IMR-90 (cell line): ENCODE data around the gene PAX5. TPM values are rescaled to one million over a fixed set of nuclear protein-coding genes. Genes with fewer than 3 reads are reported as not detected.

Source experiments
- ATAC-seq: fragments of 200-7000 bp; cut with Tn5 transposase; 2 replicates; pipeline ENCODE4 v1.9.1; 2020; ENCODE audit warnings: low read depth, mild to moderate bottlenecking, moderate library complexity
- BruUV-seq: library from RNA; stranded (reverse); fragments of 400-500 nt; replicated peaks from 2 replicates; lab custom pipeline; 2021; lab: Mats Ljungman, UMichigan
- CTCF ChIA-PET: fragments of 300-600 bp; formaldehyde crosslinking; extraction: SDS; loops from one replicate; lab custom pipeline; 2021; ENCODE audit warnings: antibody characterized with exemption; lab: Yijun Ruan, JAX
- POLR2A ChIA-PET: fragments of 300-600 bp; sonication (Branson Sonifier 250); formaldehyde crosslinking; loops from one replicate; lab custom pipeline; 2022; ENCODE audit warnings: antibody characterized with exemption; ENCODE audit not compliant: unreplicated experiment; lab: Charles Lee
- DNase-seq: peaks from one replicate; pipeline ENCODE4 v3.0.0; 2013
- H2AFZ ChIP-seq: replicated peaks from 2 replicates; pipeline ENCODE3; 2013; ENCODE audit warnings: low read length, mild to moderate bottlenecking; ENCODE audit not compliant: poor library complexity
- H2AK5ac ChIP-seq: 2 replicates; pipeline ENCODE4 v1.6.1; 2013; ENCODE audit warnings: low read depth, low read length, inconsistent platforms
- H2AK9ac ChIP-seq: replicated peaks from 2 replicates; pipeline ENCODE3; 2013; ENCODE audit warnings: mild to moderate bottlenecking, low read depth, low read length, moderate library complexity; ENCODE audit not compliant: poor library complexity
- H2BK120ac ChIP-seq: 2 replicates; pipeline ENCODE4 v1.6.1; 2013; ENCODE audit warnings: low read depth, low read length, inconsistent platforms
- H2BK15ac ChIP-seq: 3 replicates; pipeline ENCODE4 v1.6.1; 2013; ENCODE audit warnings: low read depth, low read length, inconsistent platforms
- H2BK20ac ChIP-seq: 2 replicates; pipeline ENCODE4 v1.6.1; 2013; ENCODE audit warnings: low read depth, mild to moderate bottlenecking, inconsistent platforms, low read length, moderate library complexity
- H2BK5ac ChIP-seq: 2 replicates; pipeline ENCODE4 v1.6.1; 2013; ENCODE audit warnings: mild to moderate bottlenecking, low read depth, low read length, inconsistent platforms; ENCODE audit not compliant: poor library complexity, severe bottlenecking
- H3K14ac ChIP-seq: replicated peaks from 2 replicates; pipeline ENCODE4 v1.6.1; 2013; ENCODE audit warnings: low read depth, low read length, inconsistent platforms
- H3K18ac ChIP-seq: 2 replicates; pipeline ENCODE4 v1.6.1; 2013; ENCODE audit warnings: low read depth, low read length, control low read depth
- H3K23ac ChIP-seq: 2 replicates; pipeline ENCODE4 v1.6.1; 2013; ENCODE audit warnings: low read depth, low read length, inconsistent platforms
- H3K27ac ChIP-seq: 2 replicates; pipeline ENCODE4 v1.5.1; 2013; ENCODE audit warnings: mild to moderate bottlenecking, control low read depth, low read length; ENCODE audit not compliant: insufficient read depth
- H3K27me3 ChIP-seq: 2 replicates; pipeline ENCODE4 v1.6.1; 2013; ENCODE audit warnings: low read length; ENCODE audit not compliant: control insufficient read depth, insufficient read depth
- H3K36me3 ChIP-seq: 2 replicates; pipeline ENCODE4 v1.6.1; 2013; ENCODE audit warnings: low read length, mixed read lengths; ENCODE audit not compliant: control insufficient read depth, insufficient read depth
- H3K4ac ChIP-seq: 2 replicates; pipeline ENCODE4 v1.6.1; 2013; ENCODE audit warnings: low read depth, low read length, inconsistent platforms
- H3K4me1 ChIP-seq: 2 replicates; pipeline ENCODE4 v1.6.1; 2013; ENCODE audit warnings: low read length, mixed read lengths; ENCODE audit not compliant: control insufficient read depth, insufficient read depth
- H3K4me2 ChIP-seq: 2 replicates; pipeline ENCODE4 v1.6.1; 2013; ENCODE audit warnings: low read depth, mild to moderate bottlenecking, control low read depth, low read length, moderate library complexity
- H3K4me3 ChIP-seq: 2 replicates; pipeline ENCODE4 v1.5.1; 2013; ENCODE audit warnings: low read depth, mild to moderate bottlenecking, control low read depth, low read length, moderate library complexity; ENCODE audit not compliant: insufficient read depth
- H3K56ac ChIP-seq: 2 replicates; pipeline ENCODE4 v1.6.1; 2013; ENCODE audit warnings: low read length, inconsistent platforms; ENCODE audit not compliant: insufficient read depth; ENCODE audit errors: extremely low read depth
- H3K79me1 ChIP-seq, 2 experiments: 2 replicates each; pipeline ENCODE4 v1.6.1; 2013; ENCODE audit warnings: low read length in 2 of 2, inconsistent platforms in 1 of 2, low read depth in 1 of 2
- H3K9ac ChIP-seq: 2 replicates; pipeline ENCODE4 v1.6.1; 2013; ENCODE audit warnings: low read depth, low read length, control low read depth
- H3K9me1 ChIP-seq: 2 replicates; pipeline ENCODE4 v1.6.1; 2013; ENCODE audit warnings: low read length, inconsistent platforms; ENCODE audit not compliant: insufficient read depth
- H3K9me3 ChIP-seq: 2 replicates; pipeline ENCODE4 v1.6.1; 2013; ENCODE audit warnings: low read length; ENCODE audit not compliant: control insufficient read depth, insufficient read depth
- H4K20me1 ChIP-seq: 2 replicates; pipeline ENCODE4 v1.6.1; 2013; ENCODE audit warnings: low read length, inconsistent platforms; ENCODE audit not compliant: insufficient read depth
- H4K5ac ChIP-seq: 2 replicates; pipeline ENCODE4 v1.6.1; 2013; ENCODE audit warnings: mild to moderate bottlenecking, low read depth, low read length, control low read depth
- H4K8ac ChIP-seq, 2 experiments: 2 replicates each; pipeline ENCODE4 v1.6.1; 2013; ENCODE audit warnings: low read depth in 2 of 2, low read length in 2 of 2, control low read depth in 1 of 2, inconsistent platforms in 1 of 2
- H4K91ac ChIP-seq: 2 replicates; pipeline ENCODE4 v1.6.1; 2013; ENCODE audit warnings: low read depth, low read length, inconsistent platforms; ENCODE audit not compliant: insufficient read depth
- ELK1 ChIP-seq: fragments of 150-350 bp; IDR thresholded peaks from 2 replicates; pipeline ENCODE4 v1.6.1; 2016; ENCODE audit warnings: low read depth, mild to moderate bottlenecking, low read length, moderate library complexity, borderline replicate concordance
- NFE2L2 ChIP-seq: fragments of 150-350 bp; IDR thresholded peaks from 2 replicates; pipeline ENCODE4 v1.6.1; 2016; ENCODE audit warnings: low read depth, mild to moderate bottlenecking, low read length
- RFX5 ChIP-seq: IDR thresholded peaks from 2 replicates; pipeline ENCODE4 v1.8.0; 2012; ENCODE audit warnings: low read depth, mild to moderate bottlenecking, low read length, moderate library complexity
- SMC3 ChIP-seq: fragments of 150-350 bp; IDR thresholded peaks from 2 replicates; pipeline ENCODE4 v1.6.1; 2016; ENCODE audit warnings: low read depth, mild to moderate bottlenecking, antibody characterized with exemption, low read length, moderate library complexity
- WGBS, 2 experiments: methylation state at CpG; one replicate each; pipeline versions ENCODE4 v1.1.5 to v1.1.7; 2013; ENCODE audit warnings: missing lambda C conversion rate in 2 of 2; ENCODE audit not compliant: insufficient read length in 1 of 2; ENCODE audit errors: extremely low coverage in 2 of 2; 5-methylcytosine and 5-hydroxymethylcytosine counted together
- dilution Hi-C: fragments of 300-500 bp; cut with HindIII; formaldehyde crosslinking; loops from one replicate; pipeline ENCODE4 v1.14.3; 2018; ENCODE audit warnings: low sequenced_read_pairs; ENCODE audit not compliant: unreplicated experiment
- in situ Hi-C: fragments of 300-500 bp; cut with MboI; formaldehyde crosslinking; loops from 3 replicates; pipeline ENCODE4 v1.14.3; 2019; ENCODE audit warnings: low sequenced_read_pairs, inconsistent platforms, mixed read lengths
- intact Hi-C: fragments of 100-400 bp; cut with micrococcal nuclease; formaldehyde crosslinking; loops from 2 replicates; pipeline ENCODE4 v1.10.0; 2022
- polyA plus RNA-seq, 3 experiments: library from polyadenylated mRNA; depleted of rRNA; stranded (reverse); fragments of >200 nt; gene quantifications; 2 replicates each; pipeline ENCODE4 v1.2.3, GENCODE V29; 2012; ENCODE audit warnings: low replicate concordance in 1 of 3
- total RNA-seq: library from RNA; depleted of rRNA; stranded (reverse); fragments of >200 nt; gene quantifications from 2 replicates; pipeline ENCODE4 v1.2.3, GENCODE V29; 2012
- TF ChIP-seq, protein P1 (sequence below): conservative IDR thresholded peaks from 2 replicates; pipeline ENCODE4 v1.5.1; 2012; ENCODE audit warnings: mild to moderate bottlenecking, low read depth, low read length, improper control_type of control experiment
- TF ChIP-seq, protein P2 (sequence below): fragments of 150-350 bp; IDR thresholded peaks from 2 replicates; pipeline ENCODE4 v1.6.1; 2017; ENCODE audit warnings: mild to moderate bottlenecking, antibody characterized with exemption, low read length, low read depth

The PAX5 gene
- total and polyA plus RNA-seq, 2 of the 4 experiments (the other 2 are of a cell fraction), result not detected

DNA sequence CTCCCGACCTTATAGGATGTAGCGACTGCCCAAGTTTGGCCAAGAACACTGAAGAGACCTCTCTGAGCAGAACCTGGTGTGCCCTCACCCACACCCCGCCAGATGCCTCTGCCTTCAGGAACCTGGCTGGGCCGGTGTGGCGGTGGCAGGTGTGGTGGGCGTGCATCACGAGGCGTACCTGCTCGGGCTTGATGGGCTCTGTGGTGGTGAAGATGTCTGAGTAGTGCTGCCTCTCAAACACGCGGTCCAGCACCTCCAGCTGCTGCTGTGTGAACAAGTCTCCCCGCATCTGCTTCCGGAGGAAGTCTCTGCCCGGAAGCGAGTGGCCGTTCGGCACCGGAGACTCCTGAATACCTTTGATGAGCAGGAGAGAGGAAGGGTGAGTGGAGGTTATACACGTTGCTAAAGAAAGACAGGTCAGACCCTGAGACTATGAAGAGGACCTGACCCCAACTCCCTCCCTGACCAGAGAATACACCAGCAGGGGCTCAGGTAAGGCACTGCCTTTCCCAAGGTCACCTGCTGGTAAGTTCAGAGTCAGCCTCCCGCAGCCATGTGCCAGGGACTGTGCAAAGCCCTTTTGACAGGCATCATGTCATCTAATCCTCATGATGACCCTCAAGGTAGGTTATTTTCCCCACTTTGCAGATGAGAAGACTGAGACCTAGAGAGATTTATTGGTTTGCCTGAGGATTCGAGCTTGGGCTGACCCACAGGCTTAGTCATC is 67.5 kb downstream of the PAX5 start:
- Histone ChIP-seq H2BK120ac (no peak overlapping the region), H2AK9ac (no peak overlapping the region), H3K27me3 (peaks cover 39% of the 10 kb centered on the region), H3K56ac (no peak overlapping the region), H3K79me1 (no peaks in the 10 kb centered on the region), H3K9me1 (no peaks in the 10 kb centered on the region), H3K36me3 (no peaks in the 10 kb centered on the region), H4K8ac (no peak overlapping the region), H3K4ac (no peak overlapping the region), H4K20me1 (no peaks in the 10 kb centered on the region), H3K14ac (no peak overlapping the region), H4K5ac (no peak overlapping the region), H4K91ac (no peak overlapping the region), H3K18ac (no peak overlapping the region), H2BK5ac (no peak overlapping the region), H2AK5ac (no peak overlapping the region), H2BK20ac (no peak overlapping the region), H2BK15ac (no peak overlapping the region), H2AFZ (no peak overlapping the region), H3K4me1 (no peaks in the 10 kb centered on the region), H3K27ac (no peak overlapping the region), H3K4me3 (no peak overlapping the region), H3K4me2 (no peak overlapping the region), H3K9ac (no peak overlapping the region), H3K23ac (no peak overlapping the region), H3K9me3 (no peaks in the 10 kb centered on the region)
- ChIA-PET POLR2A (no interaction called here), CTCF (no interaction called here)
- no TSS peak for BruUV-seq
- TF ChIP-seq SMC3 (no peak), RFX5 (no peak), ELK1 (no peak), NFE2L2 (no peak)
- TF ChIP-seq, protein P1, sequence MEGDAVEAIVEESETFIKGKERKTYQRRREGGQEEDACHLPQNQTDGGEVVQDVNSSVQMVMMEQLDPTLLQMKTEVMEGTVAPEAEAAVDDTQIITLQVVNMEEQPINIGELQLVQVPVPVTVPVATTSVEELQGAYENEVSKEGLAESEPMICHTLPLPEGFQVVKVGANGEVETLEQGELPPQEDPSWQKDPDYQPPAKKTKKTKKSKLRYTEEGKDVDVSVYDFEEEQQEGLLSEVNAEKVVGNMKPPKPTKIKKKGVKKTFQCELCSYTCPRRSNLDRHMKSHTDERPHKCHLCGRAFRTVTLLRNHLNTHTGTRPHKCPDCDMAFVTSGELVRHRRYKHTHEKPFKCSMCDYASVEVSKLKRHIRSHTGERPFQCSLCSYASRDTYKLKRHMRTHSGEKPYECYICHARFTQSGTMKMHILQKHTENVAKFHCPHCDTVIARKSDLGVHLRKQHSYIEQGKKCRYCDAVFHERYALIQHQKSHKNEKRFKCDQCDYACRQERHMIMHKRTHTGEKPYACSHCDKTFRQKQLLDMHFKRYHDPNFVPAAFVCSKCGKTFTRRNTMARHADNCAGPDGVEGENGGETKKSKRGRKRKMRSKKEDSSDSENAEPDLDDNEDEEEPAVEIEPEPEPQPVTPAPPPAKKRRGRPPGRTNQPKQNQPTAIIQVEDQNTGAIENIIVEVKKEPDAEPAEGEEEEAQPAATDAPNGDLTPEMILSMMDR, result no peak
- TF ChIP-seq, protein P2, sequence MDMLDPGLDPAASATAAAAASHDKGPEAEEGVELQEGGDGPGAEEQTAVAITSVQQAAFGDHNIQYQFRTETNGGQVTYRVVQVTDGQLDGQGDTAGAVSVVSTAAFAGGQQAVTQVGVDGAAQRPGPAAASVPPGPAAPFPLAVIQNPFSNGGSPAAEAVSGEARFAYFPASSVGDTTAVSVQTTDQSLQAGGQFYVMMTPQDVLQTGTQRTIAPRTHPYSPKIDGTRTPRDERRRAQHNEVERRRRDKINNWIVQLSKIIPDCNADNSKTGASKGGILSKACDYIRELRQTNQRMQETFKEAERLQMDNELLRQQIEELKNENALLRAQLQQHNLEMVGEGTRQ, result no peak
- no peak for ATAC-seq
- no peak for DNase-seq
- dilution Hi-C loops (no loop called here), intact Hi-C loops (no loop called here), in situ Hi-C loops (no loop called here)
- 100% methylated on average over 2 of the region's 21 CpGs; no CpG with 5 or more reads in 1 of the 2 experiments for WGBS, 2 experiments
